WTC11 (cell line): ENCODE data around the gene YAF2.

Source experiments
- ATF1 ChIP-seq: sonication (generic); formaldehyde crosslinking; IDR thresholded peaks from 2 replicates; pipeline ENCODE4 v1.8.1; 2023; ENCODE audit warnings: mild to moderate bottlenecking, moderate library complexity, missing genetic modification reagents
- CTCF ChIP-seq: fragments of 200-600 bp; IDR thresholded peaks from 2 replicates; pipeline ENCODE4 v1.8.0; 2022; ENCODE audit warnings: antibody characterized with exemption
- KAT7 ChIP-seq: sonication (generic); formaldehyde crosslinking; IDR thresholded peaks from 2 replicates; pipeline ENCODE4 v1.8.1; 2023; ENCODE audit warnings: missing genetic modification reagents, mild to moderate bottlenecking, borderline replicate concordance
- NFE2L1 ChIP-seq: sonication (generic); formaldehyde crosslinking; IDR thresholded peaks from 2 replicates; pipeline ENCODE4 v1.8.1; 2023; ENCODE audit warnings: missing genetic modification reagents
- SP1 ChIP-seq: sonication (generic); formaldehyde crosslinking; conservative IDR thresholded peaks from 2 replicates; pipeline ENCODE4 v1.8.1; 2022; ENCODE audit warnings: missing genetic modification reagents
- ZSCAN18 ChIP-seq: fragments of 250-450 bp; sonication (Bioruptor Pico); IDR thresholded peaks from 2 replicates; pipeline ENCODE4 v2.1.2; 2022; ENCODE audit warnings: mild to moderate bottlenecking, moderate library complexity

- no peak for TF ChIP-seq KAT7 (CRISPR knock-in tag)
- TF ChIP-seq ZSCAN18 (CRISPR knock-in tag), result no peak
- TF ChIP-seq ATF1 (CRISPR knock-in tag), result no peak
- no peak for TF ChIP-seq SP1 (CRISPR knock-in tag)
- no peak for TF ChIP-seq CTCF
- no peak for TF ChIP-seq NFE2L1 (CRISPR knock-in tag)
Observed at GRCh38 chr12:42162193-42162592, 75.9 kb downstream of the YAF2 start.
